MM.1S (cell line): ENCODE measurements around the gene PNPLA2.

ENCODE experiments used
- EZH2 ChIP-seq: fragments of 300-600 bp; sonication (generic); optimal IDR thresholded peaks from 2 replicates; pipeline ENCODE3; 2017; ENCODE audit warnings: low read depth, mild to moderate bottlenecking, antibody characterized with exemption, low read length, mixed read lengths
- EZH2phosphoT487 ChIP-seq: fragments of 300-600 bp; sonication (generic); IDR thresholded peaks from 2 replicates; pipeline ENCODE4 v1.6.1; 2018; ENCODE audit warnings: antibody characterized with exemption, low read length
- TF ChIP-seq, protein P1 (sequence below): fragments of 300-600 bp; sonication (generic); IDR thresholded peaks from 2 replicates; pipeline ENCODE4 v1.5.1; 2016; ENCODE audit warnings: antibody characterized with exemption, low read length, mixed read lengths

DNA sequence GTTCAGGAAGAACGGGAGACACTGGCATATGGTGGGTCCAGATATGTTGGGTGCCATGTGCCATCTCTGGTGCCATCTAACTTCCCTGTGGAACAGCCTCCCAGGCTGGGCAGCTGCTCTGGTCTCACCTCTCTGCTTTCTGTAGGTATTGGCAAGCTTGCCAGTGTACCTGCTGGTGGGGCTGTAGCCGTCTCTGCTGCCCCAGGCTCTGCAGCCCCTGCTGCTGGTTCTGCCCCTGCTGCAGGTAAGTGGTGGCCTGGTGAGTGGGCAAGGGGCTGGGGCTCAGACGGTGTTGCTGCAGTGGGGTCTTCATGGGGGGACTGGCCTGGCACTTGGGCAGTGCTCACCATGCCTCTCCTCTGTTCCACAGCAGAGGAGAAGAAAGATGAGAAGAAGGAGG lies 6.3 kb upstream of the PNPLA2 start:
- TF ChIP-seq, protein P1, sequence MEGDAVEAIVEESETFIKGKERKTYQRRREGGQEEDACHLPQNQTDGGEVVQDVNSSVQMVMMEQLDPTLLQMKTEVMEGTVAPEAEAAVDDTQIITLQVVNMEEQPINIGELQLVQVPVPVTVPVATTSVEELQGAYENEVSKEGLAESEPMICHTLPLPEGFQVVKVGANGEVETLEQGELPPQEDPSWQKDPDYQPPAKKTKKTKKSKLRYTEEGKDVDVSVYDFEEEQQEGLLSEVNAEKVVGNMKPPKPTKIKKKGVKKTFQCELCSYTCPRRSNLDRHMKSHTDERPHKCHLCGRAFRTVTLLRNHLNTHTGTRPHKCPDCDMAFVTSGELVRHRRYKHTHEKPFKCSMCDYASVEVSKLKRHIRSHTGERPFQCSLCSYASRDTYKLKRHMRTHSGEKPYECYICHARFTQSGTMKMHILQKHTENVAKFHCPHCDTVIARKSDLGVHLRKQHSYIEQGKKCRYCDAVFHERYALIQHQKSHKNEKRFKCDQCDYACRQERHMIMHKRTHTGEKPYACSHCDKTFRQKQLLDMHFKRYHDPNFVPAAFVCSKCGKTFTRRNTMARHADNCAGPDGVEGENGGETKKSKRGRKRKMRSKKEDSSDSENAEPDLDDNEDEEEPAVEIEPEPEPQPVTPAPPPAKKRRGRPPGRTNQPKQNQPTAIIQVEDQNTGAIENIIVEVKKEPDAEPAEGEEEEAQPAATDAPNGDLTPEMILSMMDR, result no peak
- TF ChIP-seq EZH2 (no peak), EZH2phosphoT487 (no peak)
